ENCODE data around the gene NOP56.

DNA sequence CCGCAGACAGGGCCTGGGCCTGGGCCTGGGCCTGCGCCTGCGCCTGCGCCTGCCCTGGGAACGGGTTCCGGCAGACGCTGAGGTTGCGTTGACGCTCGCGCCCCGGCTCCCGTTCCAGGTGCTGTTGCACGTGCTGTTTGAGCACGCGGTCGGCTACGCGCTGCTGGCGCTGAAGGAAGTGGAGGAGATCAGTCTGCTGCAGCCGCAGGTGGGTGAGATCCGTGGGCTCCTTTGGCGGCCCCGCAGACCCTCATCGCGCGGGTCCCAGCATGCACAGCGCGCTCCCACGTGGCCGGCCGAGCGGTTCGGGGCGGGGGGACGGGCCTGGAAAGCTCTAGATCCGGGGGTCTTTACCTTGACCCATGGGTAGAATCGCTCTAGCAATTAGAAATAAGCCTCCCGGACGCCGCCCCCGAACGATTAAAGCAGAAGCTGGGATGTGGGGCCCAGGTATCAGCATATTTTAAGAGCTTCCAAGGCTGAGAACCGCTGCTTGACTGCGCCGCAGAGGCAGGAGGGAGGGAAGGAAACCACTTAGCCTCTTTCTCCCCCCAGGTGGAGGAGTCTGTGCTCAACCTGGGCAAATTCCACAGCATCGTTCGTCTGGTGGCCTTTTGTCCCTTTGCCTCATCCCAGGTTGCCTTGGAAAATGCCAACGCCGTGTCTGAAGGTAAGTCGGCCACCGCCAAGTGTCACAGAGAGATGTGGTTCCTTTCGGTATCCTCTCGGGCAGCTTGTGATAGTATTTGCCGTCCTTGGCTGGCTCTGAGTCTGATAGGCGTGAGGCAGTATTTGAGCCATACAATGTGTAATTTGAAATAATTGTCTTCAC is 508 bp downstream of the NOP56 start:
- TF ChIP-seq CTCF (IDR thresholded peaks at IDR 0.05) (no peak), POLR2A (IDR thresholded peaks at IDR 0.05) (no peak)
